ENCODE measurements around the gene GPM6B.

The GPM6B gene

GRCh38 chrX:13794417-13794816, 22.5 kb downstream of the GPM6B start:
- TF ChIP-seq NFIC (IDR thresholded peaks at IDR 0.05) (no peak), MAX (IDR thresholded peaks at IDR 0.05) (no peak), CREB1 (IDR thresholded peaks at IDR 0.05; ENCODE audit: low read depth) (no peak), EGR1 (IDR thresholded peaks at IDR 0.05) (no peak)

DNA sequence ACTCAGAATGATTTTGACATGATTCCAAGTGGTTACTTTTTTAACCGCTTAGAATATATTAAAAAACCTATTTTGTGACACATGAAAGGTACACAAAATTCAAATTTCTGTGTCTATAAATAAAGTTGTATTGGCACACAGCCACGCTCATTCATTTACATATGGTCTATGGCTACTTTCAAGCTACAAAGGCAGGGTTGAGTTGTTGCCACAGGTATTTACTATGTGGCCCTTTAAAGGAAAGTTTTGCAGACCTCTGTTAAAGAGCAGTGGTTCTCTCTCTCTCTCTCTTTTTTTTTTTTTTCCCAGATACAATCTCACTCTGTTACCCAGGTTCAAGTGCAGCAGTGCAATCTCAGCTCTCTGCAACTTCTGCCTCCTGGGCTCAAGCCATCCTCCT, 23.0 kb downstream of the GPM6B start:
- TF ChIP-seq EP300 (IDR thresholded peaks at IDR 0.05; ENCODE audit: borderline replicate concordance), result no peak
- no peak for TF ChIP-seq CEBPB (IDR thresholded peaks at IDR 0.05)
- TF ChIP-seq TEAD4 (IDR thresholded peaks at IDR 0.05), result no peak
- TF ChIP-seq NFIC (IDR thresholded peaks at IDR 0.05), result no peak
- TF ChIP-seq USF1 (IDR thresholded peaks at IDR 0.05), result no peak
- no peak for TF ChIP-seq YY1 (IDR thresholded peaks at IDR 0.05; ENCODE audit: low read depth)
- TF ChIP-seq TCF12 (IDR thresholded peaks at IDR 0.05; ENCODE audit: low read depth), result no peak
- TF ChIP-seq TAF1 (IDR thresholded peaks at IDR 0.05; ENCODE audit: low read depth), result no peak
- no peak for TF ChIP-seq CREB1 (IDR thresholded peaks at IDR 0.05; ENCODE audit: low read depth)
- no peak for TF ChIP-seq RAD21 (IDR thresholded peaks at IDR 0.05; ENCODE audit: low read depth)
- no peak for TF ChIP-seq FOXM1 (IDR thresholded peaks at IDR 0.05; ENCODE audit: borderline replicate concordance, low read depth)
- TF ChIP-seq MAX (IDR thresholded peaks at IDR 0.05), result no peak
- no peak for TF ChIP-seq EGR1 (IDR thresholded peaks at IDR 0.05)
- no peak for TF ChIP-seq ZBTB7A (IDR thresholded peaks at IDR 0.05; ENCODE audit: low read depth)
- TF ChIP-seq, protein P1, sequence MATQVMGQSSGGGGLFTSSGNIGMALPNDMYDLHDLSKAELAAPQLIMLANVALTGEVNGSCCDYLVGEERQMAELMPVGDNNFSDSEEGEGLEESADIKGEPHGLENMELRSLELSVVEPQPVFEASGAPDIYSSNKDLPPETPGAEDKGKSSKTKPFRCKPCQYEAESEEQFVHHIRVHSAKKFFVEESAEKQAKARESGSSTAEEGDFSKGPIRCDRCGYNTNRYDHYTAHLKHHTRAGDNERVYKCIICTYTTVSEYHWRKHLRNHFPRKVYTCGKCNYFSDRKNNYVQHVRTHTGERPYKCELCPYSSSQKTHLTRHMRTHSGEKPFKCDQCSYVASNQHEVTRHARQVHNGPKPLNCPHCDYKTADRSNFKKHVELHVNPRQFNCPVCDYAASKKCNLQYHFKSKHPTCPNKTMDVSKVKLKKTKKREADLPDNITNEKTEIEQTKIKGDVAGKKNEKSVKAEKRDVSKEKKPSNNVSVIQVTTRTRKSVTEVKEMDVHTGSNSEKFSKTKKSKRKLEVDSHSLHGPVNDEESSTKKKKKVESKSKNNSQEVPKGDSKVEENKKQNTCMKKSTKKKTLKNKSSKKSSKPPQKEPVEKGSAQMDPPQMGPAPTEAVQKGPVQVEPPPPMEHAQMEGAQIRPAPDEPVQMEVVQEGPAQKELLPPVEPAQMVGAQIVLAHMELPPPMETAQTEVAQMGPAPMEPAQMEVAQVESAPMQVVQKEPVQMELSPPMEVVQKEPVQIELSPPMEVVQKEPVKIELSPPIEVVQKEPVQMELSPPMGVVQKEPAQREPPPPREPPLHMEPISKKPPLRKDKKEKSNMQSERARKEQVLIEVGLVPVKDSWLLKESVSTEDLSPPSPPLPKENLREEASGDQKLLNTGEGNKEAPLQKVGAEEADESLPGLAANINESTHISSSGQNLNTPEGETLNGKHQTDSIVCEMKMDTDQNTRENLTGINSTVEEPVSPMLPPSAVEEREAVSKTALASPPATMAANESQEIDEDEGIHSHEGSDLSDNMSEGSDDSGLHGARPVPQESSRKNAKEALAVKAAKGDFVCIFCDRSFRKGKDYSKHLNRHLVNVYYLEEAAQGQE (IDR thresholded peaks at IDR 0.05; ENCODE audit: low read depth), result no peak

DNA sequence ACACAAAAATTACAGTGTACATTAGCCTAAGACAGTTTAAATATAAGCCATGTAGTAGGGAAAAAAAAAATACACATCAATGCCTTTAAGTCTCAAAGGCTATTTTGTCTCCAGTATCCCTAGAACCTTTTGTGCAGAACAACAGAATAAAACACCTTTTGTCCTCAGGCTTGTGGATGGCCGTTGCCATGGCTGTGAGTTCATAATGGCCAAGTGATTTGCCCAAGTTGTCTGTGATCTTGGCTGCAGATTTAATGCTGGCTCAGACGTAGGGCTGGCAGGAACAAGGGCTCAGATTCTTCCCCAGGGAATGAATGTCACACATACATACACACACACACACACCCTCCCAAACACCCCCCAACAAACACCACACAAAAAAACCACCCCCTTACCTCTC, 25.3 kb downstream of the GPM6B start:
- TF ChIP-seq CEBPB (IDR thresholded peaks at IDR 0.05), result no peak
- no peak for TF ChIP-seq FOXM1 (IDR thresholded peaks at IDR 0.05; ENCODE audit: borderline replicate concordance, low read depth)
- no peak for TF ChIP-seq TCF12 (IDR thresholded peaks at IDR 0.05; ENCODE audit: low read depth)
- no peak for TF ChIP-seq CREB1 (IDR thresholded peaks at IDR 0.05; ENCODE audit: low read depth)

- TF ChIP-seq TEAD4 (IDR thresholded peaks at IDR 0.05) (no peak), USF1 (IDR thresholded peaks at IDR 0.05) (no peak)
Measured at GRCh38 chrX:13791145-13791544, 25.7 kb downstream of the GPM6B start.

GRCh38 chrX:13790206-13791131, 26.4 kb downstream of the GPM6B start:
- no peak for TF ChIP-seq FOXM1 (IDR thresholded peaks at IDR 0.05; ENCODE audit: borderline replicate concordance, low read depth)
- TF ChIP-seq, protein P1 (IDR thresholded peaks at IDR 0.05; ENCODE audit: low read depth), result no peak
- no peak for TF ChIP-seq ZBTB7A (IDR thresholded peaks at IDR 0.05; ENCODE audit: low read depth)
- TF ChIP-seq YY1 (IDR thresholded peaks at IDR 0.05; ENCODE audit: low read depth), result no peak
- no peak for TF ChIP-seq CEBPB (IDR thresholded peaks at IDR 0.05)
- no peak for TF ChIP-seq TAF1 (IDR thresholded peaks at IDR 0.05; ENCODE audit: low read depth)
- TF ChIP-seq USF1 (IDR thresholded peaks at IDR 0.05), result no peak
- TF ChIP-seq CREB1 (IDR thresholded peaks at IDR 0.05; ENCODE audit: low read depth), result no peak
- TF ChIP-seq RAD21 (IDR thresholded peaks at IDR 0.05; ENCODE audit: low read depth), result no peak
- no peak for TF ChIP-seq EP300 (IDR thresholded peaks at IDR 0.05; ENCODE audit: borderline replicate concordance)
- no peak for TF ChIP-seq NFIC (IDR thresholded peaks at IDR 0.05)
- no peak for TF ChIP-seq EGR1 (IDR thresholded peaks at IDR 0.05)
- TF ChIP-seq TEAD4 (IDR thresholded peaks at IDR 0.05), result no peak
- no peak for TF ChIP-seq MAX (IDR thresholded peaks at IDR 0.05)
- TF ChIP-seq TCF12 (IDR thresholded peaks at IDR 0.05; ENCODE audit: low read depth), result no peak

All from Ishikawa (cell line).